HepG2 (cell line): Measurements from ENCODE around the gene FAM20A. TPM values are rescaled to one million over a fixed set of nuclear protein-coding genes. Genes with fewer than 3 reads are reported as not detected.

Experiments used
- FOXA3 ChIP-seq: IDR thresholded peaks from 2 replicates; pipeline ENCODE4 v1.6.1; 2016; ENCODE audit warnings: missing genetic modification reagents, missing compliant biosample characterization
- GZF1 ChIP-seq: sonication (generic); formaldehyde crosslinking; IDR thresholded peaks from 2 replicates; pipeline ENCODE4 v1.5.1; 2020; ENCODE audit warnings: mild to moderate bottlenecking, missing genetic modification reagents
- HOXA3 ChIP-seq: sonication (generic); formaldehyde crosslinking; IDR thresholded peaks from 2 replicates; pipeline ENCODE4 v1.5.0; 2020; ENCODE audit warnings: missing genetic modification reagents
- KAT7 ChIP-seq: IDR thresholded peaks from 2 replicates; pipeline ENCODE4 v1.6.1; 2018; ENCODE audit warnings: borderline replicate concordance, missing compliant biosample characterization
- NCOR1 ChIP-seq: fragments of 200-600 bp; sonication (generic); IDR thresholded peaks from 2 replicates; pipeline ENCODE4 v1.7.0; 2017; ENCODE audit warnings: antibody characterized with exemption, low read length, borderline replicate concordance
- POLR2G ChIP-seq: fragments of 200-400 bp; formaldehyde crosslinking; IDR thresholded peaks from 2 replicates; pipeline ENCODE4 v1.6.1; 2018; ENCODE audit warnings: mild to moderate bottlenecking, low read depth, low read length, moderate library complexity
- REXO4 ChIP-seq: sonication (generic); formaldehyde crosslinking; IDR thresholded peaks from 2 replicates; pipeline ENCODE4 v1.8.0; 2022; ENCODE audit warnings: missing genetic modification reagents, mild to moderate bottlenecking, borderline replicate concordance
- RORA ChIP-seq: sonication (generic); formaldehyde crosslinking; IDR thresholded peaks from 2 replicates; pipeline ENCODE4 v1.5.0; 2020; ENCODE audit warnings: mild to moderate bottlenecking, missing genetic modification reagents, moderate library complexity
- SRSF4 ChIP-seq: fragments of 200-400 bp; formaldehyde crosslinking; IDR thresholded peaks from one replicate; pipeline ENCODE4 v1.6.1; 2018; ENCODE audit warnings: mild to moderate bottlenecking, low read depth, low read length, moderate library complexity; ENCODE audit not compliant: poor library complexity, severe bottlenecking
- ZBTB38 ChIP-seq: sonication (generic); formaldehyde crosslinking; IDR thresholded peaks from 2 replicates; pipeline ENCODE4 v1.5.1; 2020; ENCODE audit warnings: mild to moderate bottlenecking, missing genetic modification reagents
- ZBTB42 ChIP-seq: sonication (generic); formaldehyde crosslinking; IDR thresholded peaks from 2 replicates; pipeline ENCODE4 v1.5.0; 2020; ENCODE audit warnings: mild to moderate bottlenecking, missing genetic modification reagents
- ZNF383 ChIP-seq: sonication (generic); formaldehyde crosslinking; IDR thresholded peaks from 2 replicates; pipeline ENCODE4 v1.4.0; 2020; ENCODE audit warnings: missing genetic modification reagents, mild to moderate bottlenecking, borderline replicate concordance
- ZNF446 ChIP-seq: sonication (generic); formaldehyde crosslinking; IDR thresholded peaks from 2 replicates; pipeline ENCODE4 v1.5.0; 2020; ENCODE audit warnings: mild to moderate bottlenecking, missing genetic modification reagents
- polyA plus RNA-seq, 8 experiments: library from polyadenylated mRNA; depleted of rRNA in 3 of 8; stranded (reverse) in 7 of 8; unstranded in 1 of 8; fragments of >200 nt; fragmentation: Illumina TruSeq in 4 of 8; extraction: Trizol in 4 of 8; gene quantifications; 2 replicates each; pipeline versions ENCODE4 v1.2.1 to v1.2.3, GENCODE V29; 2011 to 2016; ENCODE audit warnings: low read depth in 4 of 8, missing spikeins in 1 of 8, mixed read lengths in 1 of 8; ENCODE audit not compliant: insufficient read depth in 1 of 8
- total RNA-seq, 5 experiments: library from RNA; depleted of rRNA; stranded (reverse); fragments of >200 nt; fragmentation: Illumina TruSeq; extraction: Trizol; gene quantifications; 2 replicates each; pipeline ENCODE4 v1.2.3, GENCODE V29; 2016; ENCODE audit warnings: low read depth in 1 of 5
- TF ChIP-seq, protein P1 (sequence below): sonication (generic); formaldehyde crosslinking; IDR thresholded peaks from 2 replicates; pipeline ENCODE4 v1.4.0; 2020; ENCODE audit warnings: missing genetic modification reagents, borderline replicate concordance
- TF ChIP-seq, protein P2 (sequence below): sonication (generic); formaldehyde crosslinking; IDR thresholded peaks from 2 replicates; pipeline ENCODE4 v1.4.0; 2020; ENCODE audit warnings: missing genetic modification reagents, low read depth, mild to moderate bottlenecking, borderline replicate concordance
- TF ChIP-seq, protein P3 (sequence below): fragments of 450-650 bp; IDR thresholded peaks from 2 replicates; pipeline ENCODE4 v1.6.1; 2016
- TF ChIP-seq, protein P4 (sequence below): sonication (generic); formaldehyde crosslinking; IDR thresholded peaks from 2 replicates; pipeline ENCODE4 v1.5.1; 2020; ENCODE audit warnings: missing genetic modification reagents, mild to moderate bottlenecking, borderline replicate concordance
- TF ChIP-seq, protein P5 (sequence below): sonication (generic); formaldehyde crosslinking; IDR thresholded peaks from 2 replicates; pipeline ENCODE4 v1.4.0; 2020; ENCODE audit warnings: missing genetic modification reagents, mild to moderate bottlenecking, borderline replicate concordance

Gene FAM20A
- total and polyA plus RNA-seq, 2 of the 13 experiments (the other 11 are each of a cell fraction or from before 2014, with no cell fraction given) = 9.3 to 20.7 TPM

DNA sequence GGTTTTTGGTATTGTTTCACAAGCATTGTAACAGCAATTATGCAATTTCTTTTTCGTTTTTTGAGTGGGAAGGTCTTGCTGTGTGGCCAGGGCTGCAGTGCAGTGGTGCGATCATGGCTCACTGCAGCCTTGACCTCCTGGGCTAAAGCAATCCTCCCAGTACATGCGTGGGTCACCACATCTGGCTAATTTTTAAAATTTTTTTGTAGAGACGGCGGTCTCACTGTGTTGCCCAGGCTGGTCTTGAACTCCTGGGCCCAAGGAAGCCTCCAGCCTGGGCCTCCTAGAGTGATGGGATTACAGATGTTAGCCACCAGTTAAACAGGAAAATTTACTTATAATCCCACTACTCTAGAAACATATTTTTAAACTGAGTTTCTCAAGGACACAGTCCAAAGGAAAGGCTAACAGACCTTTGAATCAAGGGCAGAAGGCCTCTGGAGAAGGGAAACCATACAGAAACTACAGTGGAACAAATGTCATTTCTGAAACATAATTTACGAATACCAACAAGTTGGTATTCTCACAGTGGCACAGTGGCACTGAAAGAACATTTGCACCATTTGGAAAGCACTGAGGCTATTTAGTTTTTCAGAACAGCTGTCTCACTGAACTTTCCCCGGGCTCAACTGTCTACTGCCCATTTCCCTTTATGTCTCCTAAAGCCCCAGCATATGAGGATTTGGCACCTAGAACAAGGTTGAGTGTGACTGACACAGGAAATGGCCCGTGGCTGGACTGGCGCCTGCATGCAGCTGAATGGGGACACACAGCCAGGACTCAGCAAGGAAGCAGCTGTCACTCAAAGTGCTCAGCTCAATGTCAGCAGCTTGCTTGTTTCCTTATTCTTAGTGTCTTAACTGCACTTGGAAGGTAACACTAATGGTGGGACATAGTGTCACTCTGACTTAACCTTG, 91.8 kb downstream of the FAM20A start (continued):
- TF ChIP-seq ZBTB42 (CRISPR knock-in tag) = 0 out of 2 replicates have a peak, but pooled peaks have one; percentile 77
- no peak for TF ChIP-seq POLR2G
- TF ChIP-seq, protein P1, sequence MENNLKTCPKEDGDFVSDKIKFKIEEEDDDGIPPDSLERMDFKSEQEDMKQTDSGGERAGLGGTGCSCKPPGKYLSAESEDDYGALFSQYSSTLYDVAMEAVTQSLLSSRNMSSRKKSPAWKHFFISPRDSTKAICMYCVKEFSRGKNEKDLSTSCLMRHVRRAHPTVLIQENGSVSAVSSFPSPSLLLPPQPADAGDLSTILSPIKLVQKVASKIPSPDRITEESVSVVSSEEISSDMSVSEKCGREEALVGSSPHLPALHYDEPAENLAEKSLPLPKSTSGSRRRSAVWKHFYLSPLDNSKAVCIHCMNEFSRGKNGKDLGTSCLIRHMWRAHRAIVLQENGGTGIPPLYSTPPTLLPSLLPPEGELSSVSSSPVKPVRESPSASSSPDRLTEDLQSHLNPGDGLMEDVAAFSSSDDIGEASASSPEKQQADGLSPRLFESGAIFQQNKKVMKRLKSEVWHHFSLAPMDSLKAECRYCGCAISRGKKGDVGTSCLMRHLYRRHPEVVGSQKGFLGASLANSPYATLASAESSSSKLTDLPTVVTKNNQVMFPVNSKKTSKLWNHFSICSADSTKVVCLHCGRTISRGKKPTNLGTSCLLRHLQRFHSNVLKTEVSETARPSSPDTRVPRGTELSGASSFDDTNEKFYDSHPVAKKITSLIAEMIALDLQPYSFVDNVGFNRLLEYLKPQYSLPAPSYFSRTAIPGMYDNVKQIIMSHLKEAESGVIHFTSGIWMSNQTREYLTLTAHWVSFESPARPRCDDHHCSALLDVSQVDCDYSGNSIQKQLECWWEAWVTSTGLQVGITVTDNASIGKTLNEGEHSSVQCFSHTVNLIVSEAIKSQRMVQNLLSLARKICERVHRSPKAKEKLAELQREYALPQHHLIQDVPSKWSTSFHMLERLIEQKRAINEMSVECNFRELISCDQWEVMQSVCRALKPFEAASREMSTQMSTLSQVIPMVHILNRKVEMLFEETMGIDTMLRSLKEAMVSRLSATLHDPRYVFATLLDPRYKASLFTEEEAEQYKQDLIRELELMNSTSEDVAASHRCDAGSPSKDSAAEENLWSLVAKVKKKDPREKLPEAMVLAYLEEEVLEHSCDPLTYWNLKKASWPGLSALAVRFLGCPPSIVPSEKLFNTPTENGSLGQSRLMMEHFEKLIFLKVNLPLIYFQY (CRISPR knock-in tag) = no peak
- TF ChIP-seq ZBTB38 (CRISPR knock-in tag) = no peak; the same call in 1 of the 2 replicates
- TF ChIP-seq SRSF4 = no peak
- TF ChIP-seq, protein P2, sequence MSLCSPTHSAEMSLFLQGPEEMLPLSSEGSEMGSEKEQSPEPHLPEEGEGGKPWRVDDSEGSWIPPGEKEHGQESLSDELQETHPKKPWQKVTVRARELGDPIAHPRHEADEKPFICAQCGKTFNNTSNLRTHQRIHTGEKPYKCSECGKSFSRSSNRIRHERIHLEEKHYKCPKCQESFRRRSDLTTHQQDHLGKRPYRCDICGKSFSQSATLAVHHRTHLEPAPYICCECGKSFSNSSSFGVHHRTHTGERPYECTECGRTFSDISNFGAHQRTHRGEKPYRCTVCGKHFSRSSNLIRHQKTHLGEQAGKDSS = 0 out of 2 replicates have a peak, but pooled peaks have one; percentile 39
- peak; percentile 30; the same call in 1 of the 2 replicates for TF ChIP-seq NCOR1
- TF ChIP-seq, protein P3, sequence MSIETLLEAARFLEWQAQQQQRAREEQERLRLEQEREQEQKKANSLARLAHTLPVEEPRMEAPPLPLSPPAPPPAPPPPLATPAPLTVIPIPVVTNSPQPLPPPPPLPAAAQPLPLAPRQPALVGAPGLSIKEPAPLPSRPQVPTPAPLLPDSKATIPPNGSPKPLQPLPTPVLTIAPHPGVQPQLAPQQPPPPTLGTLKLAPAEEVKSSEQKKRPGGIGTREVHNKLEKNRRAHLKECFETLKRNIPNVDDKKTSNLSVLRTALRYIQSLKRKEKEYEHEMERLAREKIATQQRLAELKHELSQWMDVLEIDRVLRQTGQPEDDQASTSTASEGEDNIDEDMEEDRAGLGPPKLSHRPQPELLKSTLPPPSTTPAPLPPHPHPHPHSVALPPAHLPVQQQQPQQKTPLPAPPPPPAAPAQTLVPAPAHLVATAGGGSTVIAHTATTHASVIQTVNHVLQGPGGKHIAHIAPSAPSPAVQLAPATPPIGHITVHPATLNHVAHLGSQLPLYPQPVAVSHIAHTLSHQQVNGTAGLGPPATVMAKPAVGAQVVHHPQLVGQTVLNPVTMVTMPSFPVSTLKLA = no peak
- TF ChIP-seq ZNF383 = no peak
- peak; percentile 49; the same call in 1 of the 2 replicates for TF ChIP-seq HOXA3
- no peak for TF ChIP-seq RORA (CRISPR knock-in tag)
- TF ChIP-seq KAT7 (CRISPR knock-in tag) = peak; percentile 79; the same call in 1 of the 2 replicates
- TF ChIP-seq, protein P4, sequence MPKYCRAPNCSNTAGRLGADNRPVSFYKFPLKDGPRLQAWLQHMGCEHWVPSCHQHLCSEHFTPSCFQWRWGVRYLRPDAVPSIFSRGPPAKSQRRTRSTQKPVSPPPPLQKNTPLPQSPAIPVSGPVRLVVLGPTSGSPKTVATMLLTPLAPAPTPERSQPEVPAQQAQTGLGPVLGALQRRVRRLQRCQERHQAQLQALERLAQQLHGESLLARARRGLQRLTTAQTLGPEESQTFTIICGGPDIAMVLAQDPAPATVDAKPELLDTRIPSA (CRISPR knock-in tag) = no peak
- TF ChIP-seq, protein P5, sequence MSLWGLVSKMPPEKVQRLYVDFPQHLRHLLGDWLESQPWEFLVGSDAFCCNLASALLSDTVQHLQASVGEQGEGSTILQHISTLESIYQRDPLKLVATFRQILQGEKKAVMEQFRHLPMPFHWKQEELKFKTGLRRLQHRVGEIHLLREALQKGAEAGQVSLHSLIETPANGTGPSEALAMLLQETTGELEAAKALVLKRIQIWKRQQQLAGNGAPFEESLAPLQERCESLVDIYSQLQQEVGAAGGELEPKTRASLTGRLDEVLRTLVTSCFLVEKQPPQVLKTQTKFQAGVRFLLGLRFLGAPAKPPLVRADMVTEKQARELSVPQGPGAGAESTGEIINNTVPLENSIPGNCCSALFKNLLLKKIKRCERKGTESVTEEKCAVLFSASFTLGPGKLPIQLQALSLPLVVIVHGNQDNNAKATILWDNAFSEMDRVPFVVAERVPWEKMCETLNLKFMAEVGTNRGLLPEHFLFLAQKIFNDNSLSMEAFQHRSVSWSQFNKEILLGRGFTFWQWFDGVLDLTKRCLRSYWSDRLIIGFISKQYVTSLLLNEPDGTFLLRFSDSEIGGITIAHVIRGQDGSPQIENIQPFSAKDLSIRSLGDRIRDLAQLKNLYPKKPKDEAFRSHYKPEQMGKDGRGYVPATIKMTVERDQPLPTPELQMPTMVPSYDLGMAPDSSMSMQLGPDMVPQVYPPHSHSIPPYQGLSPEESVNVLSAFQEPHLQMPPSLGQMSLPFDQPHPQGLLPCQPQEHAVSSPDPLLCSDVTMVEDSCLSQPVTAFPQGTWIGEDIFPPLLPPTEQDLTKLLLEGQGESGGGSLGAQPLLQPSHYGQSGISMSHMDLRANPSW (CRISPR knock-in tag) = peak; percentile 29; the same call in 1 of the 2 replicates
- no peak for TF ChIP-seq REXO4 (CRISPR knock-in tag)
- peak; percentile 7 for TF ChIP-seq FOXA3 (CRISPR knock-in tag)
- TF ChIP-seq ZNF446 (CRISPR knock-in tag) = no peak; the same call in 1 of the 2 replicates
- no peak for TF ChIP-seq GZF1
